ENCODE results near the gene TMEFF2. TPM values are rescaled to one million over a fixed set of nuclear protein-coding genes. Genes with fewer than 3 reads are reported as not detected.

The TMEFF2 gene
- total and polyA plus RNA-seq, 2 of the 4 experiments (the other 2 are of a cell fraction): 1.3 to 3.0 TPM

GRCh38 chr2:191951376-191951775 lies 243.4 kb downstream of the TMEFF2 start:
- dilution Hi-C loops (cut with HindIII; ENCODE audit: low sequenced_read_pairs, unreplicated experiment): no loop called here

More at GRCh38 chr2:191951376-191951775, 243.4 kb downstream of the TMEFF2 start:
- Histone ChIP-seq H3K56ac (ENCODE audit: extremely low read depth, insufficient read depth, low read length) (no peak overlapping the region), H3K36me3 (ENCODE audit: control insufficient read depth, insufficient read depth, low read length) (no peaks in the 10 kb centered on the region), H2BK120ac (ENCODE audit: low read depth, low read length) (peak overlapping the region; percentile 71), H2AK5ac (ENCODE audit: low read depth, low read length) (no peak overlapping the region), H2AK9ac (replicated peaks; ENCODE audit: low read depth, low read length, poor library complexity) (no peak overlapping the region), H3K4me3 (ENCODE audit: insufficient read depth, low read depth, low read length) (no peak overlapping the region), H4K5ac (ENCODE audit: low read depth, low read length) (no peak overlapping the region), H3K9ac (ENCODE audit: low read depth, low read length) (no peak overlapping the region), H4K8ac (ENCODE audit: low read depth in 2 of 2, low read length in 2 of 2) (no peak overlapping the region), H3K9me1 (ENCODE audit: insufficient read depth, low read length) (no peaks in the 10 kb centered on the region), H3K18ac (ENCODE audit: low read depth, low read length) (no peak overlapping the region; the same call in 1 of the 2 replicates), H3K4me2 (ENCODE audit: low read depth, low read length) (no peak overlapping the region), H2BK15ac (ENCODE audit: low read depth, low read length) (peak overlapping the region; percentile 70; the same call in 2 of the 3 replicates), H4K91ac (ENCODE audit: insufficient read depth, low read depth, low read length) (0 out of 2 replicates have a peak overlapping the region, but pooled peaks have one; percentile 38), H3K23ac (ENCODE audit: low read depth, low read length) (no peak overlapping the region), H3K79me1 (ENCODE audit: low read depth in 1 of 2, low read length in 2 of 2) (no peaks in the 10 kb centered on the region), H2BK5ac (ENCODE audit: low read depth, low read length, poor library complexity, severe bottlenecking) (no peak overlapping the region), H2AFZ (replicated peaks; ENCODE audit: low read length, poor library complexity) (no peak overlapping the region), H3K14ac (replicated peaks; ENCODE audit: low read depth, low read length) (no peak overlapping the region), H4K20me1 (ENCODE audit: insufficient read depth, low read length) (no peaks in the 10 kb centered on the region), H3K27me3 (ENCODE audit: control insufficient read depth, insufficient read depth, low read length) (no peaks in the 10 kb centered on the region), H3K4ac (ENCODE audit: low read depth, low read length) (no peak overlapping the region), H3K9me3 (ENCODE audit: control insufficient read depth, insufficient read depth, low read length) (no peaks in the 10 kb centered on the region), H3K4me1 (ENCODE audit: control insufficient read depth, insufficient read depth, low read length) (0 out of 2 replicates have a peak, but pooled peaks cover 1% of the 10 kb centered on the region), H2BK20ac (ENCODE audit: low read depth, low read length) (peak overlapping the region; percentile 62), H3K27ac (ENCODE audit: insufficient read depth, low read length) (no peak overlapping the region)
- intact Hi-C loops (cut with micrococcal nuclease) (no loop called here), in situ Hi-C loops (cut with MboI; ENCODE audit: low sequenced_read_pairs) (no loop called here)
- ATAC-seq (ENCODE audit: low read depth) (no peak), DNase-seq (no peak)
- CTCF ChIA-PET: no interaction called here
- TF ChIP-seq MAZ (IDR thresholded peaks at IDR 0.05; ENCODE audit: borderline replicate concordance, low read depth, low read length) (no peak), POLR2A (IDR thresholded peaks at IDR 0.05; ENCODE audit: low read depth, low read length) (no peak), CHD1 (IDR thresholded peaks at IDR 0.05; ENCODE audit: low read depth, low read length) (no peak), RFX5 (IDR thresholded peaks at IDR 0.05; ENCODE audit: low read depth, low read length) (no peak), BHLHE40 (IDR thresholded peaks at IDR 0.05; ENCODE audit: low read depth, low read length) (no peak), NFE2L2 (IDR thresholded peaks at IDR 0.05; ENCODE audit: low read depth, low read length) (no peak), RAD21 (IDR thresholded peaks at IDR 0.05; ENCODE audit: low read length) (no peak), RCOR1 (IDR thresholded peaks at IDR 0.05; ENCODE audit: insufficient replicate concordance, low read length) (no peak), MXI1 (IDR thresholded peaks at IDR 0.05; ENCODE audit: borderline replicate concordance, low read depth, low read length) (no peak), CEBPB (IDR thresholded peaks at IDR 0.05; ENCODE audit: low read depth, low read length) (no peak), USF2 (IDR thresholded peaks at IDR 0.05; ENCODE audit: low read depth, low read length) (no peak), MAFK (IDR thresholded peaks at IDR 0.05; ENCODE audit: low read depth, low read length) (no peak), SMC3 (IDR thresholded peaks at IDR 0.05; ENCODE audit: low read depth, low read length) (no peak), FOS (IDR thresholded peaks at IDR 0.05; ENCODE audit: low read depth, low read length) (no peak)
- TF ChIP-seq, protein P1, sequence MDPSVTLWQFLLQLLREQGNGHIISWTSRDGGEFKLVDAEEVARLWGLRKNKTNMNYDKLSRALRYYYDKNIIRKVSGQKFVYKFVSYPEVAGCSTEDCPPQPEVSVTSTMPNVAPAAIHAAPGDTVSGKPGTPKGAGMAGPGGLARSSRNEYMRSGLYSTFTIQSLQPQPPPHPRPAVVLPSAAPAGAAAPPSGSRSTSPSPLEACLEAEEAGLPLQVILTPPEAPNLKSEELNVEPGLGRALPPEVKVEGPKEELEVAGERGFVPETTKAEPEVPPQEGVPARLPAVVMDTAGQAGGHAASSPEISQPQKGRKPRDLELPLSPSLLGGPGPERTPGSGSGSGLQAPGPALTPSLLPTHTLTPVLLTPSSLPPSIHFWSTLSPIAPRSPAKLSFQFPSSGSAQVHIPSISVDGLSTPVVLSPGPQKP (IDR thresholded peaks at IDR 0.05; ENCODE audit: borderline replicate concordance, low read depth, low read length): no peak
- TF ChIP-seq, protein P2, sequence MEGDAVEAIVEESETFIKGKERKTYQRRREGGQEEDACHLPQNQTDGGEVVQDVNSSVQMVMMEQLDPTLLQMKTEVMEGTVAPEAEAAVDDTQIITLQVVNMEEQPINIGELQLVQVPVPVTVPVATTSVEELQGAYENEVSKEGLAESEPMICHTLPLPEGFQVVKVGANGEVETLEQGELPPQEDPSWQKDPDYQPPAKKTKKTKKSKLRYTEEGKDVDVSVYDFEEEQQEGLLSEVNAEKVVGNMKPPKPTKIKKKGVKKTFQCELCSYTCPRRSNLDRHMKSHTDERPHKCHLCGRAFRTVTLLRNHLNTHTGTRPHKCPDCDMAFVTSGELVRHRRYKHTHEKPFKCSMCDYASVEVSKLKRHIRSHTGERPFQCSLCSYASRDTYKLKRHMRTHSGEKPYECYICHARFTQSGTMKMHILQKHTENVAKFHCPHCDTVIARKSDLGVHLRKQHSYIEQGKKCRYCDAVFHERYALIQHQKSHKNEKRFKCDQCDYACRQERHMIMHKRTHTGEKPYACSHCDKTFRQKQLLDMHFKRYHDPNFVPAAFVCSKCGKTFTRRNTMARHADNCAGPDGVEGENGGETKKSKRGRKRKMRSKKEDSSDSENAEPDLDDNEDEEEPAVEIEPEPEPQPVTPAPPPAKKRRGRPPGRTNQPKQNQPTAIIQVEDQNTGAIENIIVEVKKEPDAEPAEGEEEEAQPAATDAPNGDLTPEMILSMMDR (conservative IDR thresholded peaks at IDR 0.05; ENCODE audit: low read depth, low read length): no peak
- POLR2A ChIA-PET (ENCODE audit: unreplicated experiment): no interaction called here
- no TSS peak for BruUV-seq (replicated peaks)
- WGBS, 2 experiments (ENCODE audit: extremely low coverage in 2 of 2, insufficient read length in 1 of 2): 86% methylated on average over 1 of the region's 1 CpG; no CpG with 5 or more reads in 1 of the 2 experiments

Measured in IMR-90 (cell line).